Measurements from ENCODE around the gene MICALL1. TPM values are rescaled to one million over a fixed set of nuclear protein-coding genes. Genes with fewer than 3 reads are reported as not detected.
"Not testable (repeated sequence)": the region's sequence is repeated elsewhere in the genome, so short reads cannot be mapped to it uniquely, and the experiment has no call there.

The MICALL1 gene
- total RNA-seq, 1 experiment from 2014 or later, result 27.6 TPM

DNA sequence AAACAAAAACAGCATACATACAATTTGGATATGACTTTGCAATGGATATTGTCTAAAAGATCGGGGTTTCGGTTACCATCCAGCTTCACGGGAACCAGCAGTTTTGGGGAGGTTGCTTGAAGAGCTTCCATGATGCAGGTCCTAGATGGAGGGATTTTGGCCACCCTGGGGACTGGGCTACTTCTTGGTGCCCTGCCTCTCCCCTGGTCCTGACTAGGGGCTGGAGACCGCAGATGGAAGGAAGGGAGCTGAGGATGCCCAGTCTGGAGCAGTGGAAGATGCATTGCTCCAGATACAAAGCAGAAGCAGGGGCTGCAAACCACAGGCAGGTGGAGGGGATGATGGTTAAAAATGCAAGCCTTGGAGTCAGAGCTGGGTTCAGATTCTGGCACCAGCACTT lies 64.8 kb downstream of the MICALL1 start:
- peak; percentile 58 for DNase-seq (ENCODE audit: low read depth, low spot score)
- in situ Hi-C loops (cut with HindIII; ENCODE audit: low pct_unique_long_range_greater_than_20kb, low sequenced_read_pairs), result no loop called here

DNA sequence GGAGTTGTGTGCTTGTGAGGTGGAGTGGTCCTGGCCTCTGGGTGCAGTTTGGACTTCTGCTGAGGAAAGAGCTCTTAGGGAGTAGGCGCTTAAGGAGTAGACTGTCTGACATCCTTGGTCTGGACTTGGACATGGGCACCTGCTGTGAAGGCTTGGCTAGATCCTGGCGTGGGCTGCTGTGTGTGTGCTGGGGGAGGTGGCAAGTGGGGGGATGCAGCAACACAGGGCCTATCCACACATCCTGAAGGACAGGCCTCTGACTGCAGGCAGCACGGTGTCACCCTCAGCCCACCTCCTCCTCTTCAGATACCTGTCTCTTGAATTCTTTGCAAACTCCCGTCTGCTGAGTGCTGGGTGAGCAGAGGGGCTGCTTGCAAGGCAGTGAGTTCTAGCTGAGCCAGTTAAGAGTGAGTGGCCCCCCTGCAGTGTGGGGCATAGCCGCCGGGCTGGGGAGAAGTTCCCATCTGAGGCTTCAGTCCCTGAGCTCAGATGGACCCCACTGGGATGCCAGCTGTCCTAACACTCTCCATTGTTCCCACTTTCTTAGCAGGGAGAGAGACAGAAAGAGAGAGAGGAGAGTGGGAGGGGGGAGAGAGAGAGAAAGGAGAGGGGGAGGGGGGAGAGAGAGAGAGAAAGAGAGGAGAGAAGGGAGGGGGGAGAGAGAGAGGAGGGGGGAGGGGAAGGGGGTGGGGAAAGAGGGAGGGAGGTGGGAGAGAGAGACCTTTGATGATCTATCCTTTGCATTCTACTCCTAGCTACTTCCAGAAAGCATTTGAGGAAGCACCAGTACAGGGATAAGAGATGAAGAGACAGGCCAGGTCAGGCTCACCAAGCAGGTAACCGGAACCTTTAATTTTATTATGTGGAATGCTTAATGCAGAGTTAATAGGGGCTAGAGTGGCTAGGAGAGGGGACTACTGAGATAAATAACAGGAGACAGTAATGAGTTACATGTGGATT lies 65.7 kb downstream of the MICALL1 start:
- in situ Hi-C loops (cut with HindIII; ENCODE audit: low pct_unique_long_range_greater_than_20kb, low sequenced_read_pairs), result no loop called here
- DNase-seq (ENCODE audit: low read depth, low spot score), result peak; percentile 74

DNA sequence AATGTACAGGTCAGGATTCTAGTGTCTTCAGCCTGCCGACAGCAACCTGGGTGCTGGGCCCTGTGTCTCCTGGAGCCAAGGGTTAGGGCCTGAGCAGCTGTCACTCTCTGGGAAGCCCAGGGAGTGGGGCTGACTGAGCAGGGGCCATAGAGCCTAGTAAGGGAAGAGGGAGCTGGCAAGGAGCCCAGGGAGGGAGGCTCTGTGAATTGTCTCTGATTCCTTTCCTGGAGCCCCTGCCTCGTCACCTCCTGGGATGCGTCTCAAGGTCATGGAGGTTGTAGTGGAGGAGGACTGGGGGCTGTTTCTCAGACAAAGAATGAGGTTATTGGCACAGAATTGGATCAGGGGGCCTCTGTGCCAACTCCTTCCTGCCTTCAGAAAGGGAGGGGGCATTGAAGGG lies 66.4 kb downstream of the MICALL1 start:
- DNase-seq (ENCODE audit: low read depth, low spot score), result peak; percentile 64
- in situ Hi-C loops (cut with HindIII; ENCODE audit: low pct_unique_long_range_greater_than_20kb, low sequenced_read_pairs), result no loop called here

DNA sequence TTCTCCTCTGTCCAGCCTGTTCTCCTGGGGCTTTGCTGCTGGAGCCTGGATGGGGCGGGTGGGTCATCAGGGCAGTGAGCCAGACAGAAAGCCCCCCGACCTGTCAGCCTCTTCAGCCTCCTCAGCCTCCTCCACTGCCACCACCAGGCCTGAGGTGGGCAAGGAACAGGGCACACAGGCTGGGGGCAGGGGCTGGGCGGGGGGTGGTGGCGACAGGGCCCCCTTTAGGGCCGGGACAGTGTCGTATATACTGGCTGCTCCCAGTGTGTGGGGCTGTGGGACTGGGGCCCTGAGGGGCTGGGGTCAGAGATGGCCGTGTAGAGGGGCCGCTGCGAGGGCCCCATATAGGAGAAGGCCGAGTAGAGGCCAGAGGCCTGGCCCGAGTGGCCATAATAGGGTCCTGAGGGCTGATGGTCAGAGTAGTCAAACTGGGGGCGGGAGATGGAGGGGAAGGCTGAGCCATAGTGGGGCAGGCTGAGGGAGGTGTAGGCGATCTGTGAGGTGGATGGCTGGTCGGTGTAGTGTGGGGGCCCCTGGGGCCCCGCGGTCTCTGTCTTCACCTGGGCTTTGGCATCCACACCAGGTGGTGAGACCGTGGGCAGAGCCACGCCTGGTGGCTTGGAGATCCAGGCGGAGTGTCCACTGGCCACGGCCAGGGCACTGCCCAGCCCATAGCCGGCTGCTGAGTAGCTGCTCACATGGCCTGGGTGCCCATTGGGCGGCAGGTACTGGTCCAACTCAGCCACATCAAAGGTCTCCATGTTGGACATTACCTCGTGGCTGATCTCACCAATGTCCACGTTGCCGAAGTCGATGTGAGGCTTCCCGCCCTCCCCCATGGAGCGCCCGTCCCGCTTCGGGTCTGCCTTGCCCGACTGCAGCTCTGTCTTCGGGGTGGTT lies 67.4 kb downstream of the MICALL1 start:
- in situ Hi-C loops (cut with HindIII; ENCODE audit: low pct_unique_long_range_greater_than_20kb, low sequenced_read_pairs), result no loop called here
- DNase-seq (ENCODE audit: low read depth, low spot score), result no peak

DNA sequence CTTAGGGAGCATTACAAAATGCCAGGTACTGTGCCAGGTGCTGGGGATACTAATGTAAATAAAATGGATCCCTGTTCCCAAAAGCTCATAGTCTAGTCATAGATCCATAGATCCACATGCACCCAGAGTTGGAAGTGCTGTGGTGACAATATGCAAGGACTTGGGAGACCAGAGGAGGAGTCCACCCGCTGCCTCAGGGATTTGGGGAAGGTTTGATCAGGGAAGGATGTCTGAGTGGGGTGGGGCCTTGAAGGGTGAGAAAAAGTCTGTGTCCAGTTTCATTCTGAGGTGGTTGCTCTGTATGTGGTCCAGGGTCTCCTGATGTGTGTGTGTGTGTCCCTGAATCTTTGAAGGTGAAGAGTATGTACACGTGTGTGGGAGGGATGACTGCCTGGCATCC lies 69.1 kb downstream of the MICALL1 start:
- in situ Hi-C loops (cut with HindIII; ENCODE audit: low pct_unique_long_range_greater_than_20kb, low sequenced_read_pairs), result no loop called here
- no peak for DNase-seq (ENCODE audit: low read depth, low spot score)

DNA sequence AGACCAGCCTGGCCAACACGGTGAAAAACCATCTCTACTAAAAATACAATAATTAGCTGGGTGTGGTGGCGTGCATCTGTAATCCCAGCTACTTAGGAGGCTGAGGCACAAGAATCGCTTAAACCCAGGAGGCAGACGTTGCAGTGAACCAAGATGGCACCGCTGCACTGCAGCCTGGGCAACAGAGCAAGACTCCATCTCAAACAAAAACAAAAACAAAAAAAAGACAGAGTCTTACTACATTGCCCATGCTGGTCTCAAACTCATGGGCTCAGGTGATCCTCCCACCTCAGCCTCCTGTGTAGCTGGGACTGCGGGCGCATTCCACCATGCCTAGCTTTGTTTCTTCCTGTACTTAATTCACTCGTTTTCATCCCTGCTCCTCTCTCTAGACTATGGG lies 69.9 kb downstream of the MICALL1 start:
- DNase-seq (ENCODE audit: low read depth, low spot score); in situ Hi-C loops (cut with HindIII; ENCODE audit: low pct_unique_long_range_greater_than_20kb, low sequenced_read_pairs): not testable (repeated sequence)

DNA sequence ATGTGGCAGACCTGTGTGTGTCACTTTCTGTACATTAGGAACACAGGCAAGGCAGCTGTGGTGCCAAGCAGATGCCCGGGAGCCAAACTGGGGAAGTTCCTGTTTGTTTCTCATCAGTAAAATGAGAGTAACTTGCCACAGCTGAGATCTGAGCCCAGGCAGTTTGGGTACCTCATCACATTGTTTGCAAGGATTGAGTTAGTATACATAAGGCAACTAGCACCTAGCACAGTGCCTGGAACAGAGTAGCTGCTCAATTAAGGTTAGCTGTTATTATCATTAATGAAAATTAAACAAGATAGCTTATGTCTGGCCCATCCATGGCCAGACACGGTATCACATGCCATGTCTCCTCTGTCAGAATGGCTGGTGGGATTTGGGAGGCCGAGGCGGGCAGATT lies 70.5 kb downstream of the MICALL1 start:
- in situ Hi-C loops (cut with HindIII; ENCODE audit: low pct_unique_long_range_greater_than_20kb, low sequenced_read_pairs), result no loop called here
- no peak for DNase-seq (ENCODE audit: low read depth, low spot score)

DNA sequence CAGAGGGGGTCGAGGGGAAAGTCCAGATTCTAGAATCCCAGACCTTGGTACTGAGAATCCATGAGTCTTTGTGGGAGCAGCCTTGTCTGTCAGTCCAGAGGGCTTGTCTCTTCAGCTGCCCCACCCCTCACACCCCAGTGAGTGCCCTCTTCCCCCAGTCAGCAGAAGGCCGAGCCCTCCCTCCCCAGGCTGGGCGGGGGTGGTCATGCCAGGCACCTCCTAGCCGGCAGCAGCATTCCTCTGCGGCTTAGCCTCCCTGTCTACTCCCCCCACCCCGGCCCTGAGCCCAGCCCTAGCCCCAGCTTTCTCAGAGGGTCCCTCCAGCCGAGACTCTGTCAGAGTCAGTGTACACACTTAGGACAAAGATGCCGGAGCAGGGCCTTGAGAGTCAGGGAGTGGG lies 73.7 kb downstream of the MICALL1 start:
- DNase-seq (ENCODE audit: low read depth, low spot score), result peak; percentile 30
- in situ Hi-C loops (cut with HindIII; ENCODE audit: low pct_unique_long_range_greater_than_20kb, low sequenced_read_pairs), result no loop called here

DNA sequence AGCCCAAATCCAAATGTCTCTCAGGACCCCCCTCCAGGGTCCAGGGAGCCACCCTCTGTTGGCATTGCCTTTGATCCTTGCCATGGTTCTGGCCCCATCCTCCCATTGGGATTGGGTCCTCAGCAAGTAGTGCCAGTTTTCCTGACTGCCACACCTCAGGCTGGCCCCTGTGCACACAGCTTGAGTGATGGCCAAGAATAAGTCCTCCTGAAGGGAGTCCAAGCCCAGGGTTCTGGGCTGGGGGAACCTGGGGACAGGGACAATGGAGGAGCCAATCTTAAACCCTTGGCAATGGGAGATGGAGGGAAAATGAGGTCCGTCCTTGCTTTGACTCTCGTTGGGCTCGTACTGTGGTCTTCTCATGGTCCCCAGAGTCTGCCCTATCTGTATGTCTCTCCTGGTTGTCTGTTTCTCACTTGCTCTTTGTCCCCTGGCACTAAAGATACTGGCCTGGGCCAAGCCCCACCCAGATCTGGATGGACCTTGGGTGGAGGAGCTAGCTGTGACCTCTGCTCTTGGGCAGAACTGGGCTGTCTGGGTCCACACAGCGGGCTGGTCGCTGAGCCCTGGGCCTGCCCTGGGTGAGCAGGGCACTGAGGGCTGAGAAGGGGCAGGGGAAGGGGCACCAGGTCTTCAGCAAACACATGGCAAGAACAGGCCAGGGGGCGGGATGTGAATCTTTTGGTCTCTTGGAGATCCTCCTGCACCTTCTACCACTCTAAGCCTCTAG lies 75.3 kb downstream of the MICALL1 start:
- DNase-seq (ENCODE audit: low read depth, low spot score), result no peak
- in situ Hi-C loops (cut with HindIII; ENCODE audit: low pct_unique_long_range_greater_than_20kb, low sequenced_read_pairs), result no loop called here

DNA sequence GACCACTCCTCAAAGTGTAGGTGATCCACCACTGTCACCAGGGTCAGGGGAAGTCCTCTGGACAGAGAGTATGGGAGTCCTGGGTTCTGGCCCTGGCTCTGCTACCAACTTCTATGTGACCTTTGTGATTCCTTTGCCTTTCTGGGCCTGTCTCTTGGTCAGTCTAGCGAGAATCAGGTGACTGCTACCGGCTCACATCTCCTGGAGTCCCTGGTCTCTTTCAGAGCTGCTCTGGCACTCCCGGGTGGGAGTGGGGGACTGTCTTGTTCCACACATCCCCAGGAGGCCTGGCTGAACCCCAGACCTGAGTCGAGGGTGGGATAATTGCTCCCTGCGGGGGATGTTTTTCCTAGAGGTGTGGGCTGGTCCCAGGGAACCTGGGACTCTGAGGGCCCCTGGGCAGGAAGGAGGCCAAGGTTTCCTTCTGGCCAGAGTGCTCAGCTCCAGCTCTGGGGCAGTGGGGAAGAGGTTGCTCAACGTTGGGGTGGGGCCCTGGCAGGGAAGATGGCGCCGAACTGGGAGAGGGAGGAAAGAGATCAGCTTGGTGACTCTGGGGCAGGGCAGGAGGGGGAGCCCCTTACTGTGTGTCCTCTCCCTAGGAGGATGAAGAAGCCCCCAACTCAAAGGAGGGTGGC lies 76.2 kb downstream of the MICALL1 start:
- peak; percentile 43 for DNase-seq (ENCODE audit: low read depth, low spot score)
- in situ Hi-C loops (cut with HindIII; ENCODE audit: low pct_unique_long_range_greater_than_20kb, low sequenced_read_pairs), result no loop called here

DNA sequence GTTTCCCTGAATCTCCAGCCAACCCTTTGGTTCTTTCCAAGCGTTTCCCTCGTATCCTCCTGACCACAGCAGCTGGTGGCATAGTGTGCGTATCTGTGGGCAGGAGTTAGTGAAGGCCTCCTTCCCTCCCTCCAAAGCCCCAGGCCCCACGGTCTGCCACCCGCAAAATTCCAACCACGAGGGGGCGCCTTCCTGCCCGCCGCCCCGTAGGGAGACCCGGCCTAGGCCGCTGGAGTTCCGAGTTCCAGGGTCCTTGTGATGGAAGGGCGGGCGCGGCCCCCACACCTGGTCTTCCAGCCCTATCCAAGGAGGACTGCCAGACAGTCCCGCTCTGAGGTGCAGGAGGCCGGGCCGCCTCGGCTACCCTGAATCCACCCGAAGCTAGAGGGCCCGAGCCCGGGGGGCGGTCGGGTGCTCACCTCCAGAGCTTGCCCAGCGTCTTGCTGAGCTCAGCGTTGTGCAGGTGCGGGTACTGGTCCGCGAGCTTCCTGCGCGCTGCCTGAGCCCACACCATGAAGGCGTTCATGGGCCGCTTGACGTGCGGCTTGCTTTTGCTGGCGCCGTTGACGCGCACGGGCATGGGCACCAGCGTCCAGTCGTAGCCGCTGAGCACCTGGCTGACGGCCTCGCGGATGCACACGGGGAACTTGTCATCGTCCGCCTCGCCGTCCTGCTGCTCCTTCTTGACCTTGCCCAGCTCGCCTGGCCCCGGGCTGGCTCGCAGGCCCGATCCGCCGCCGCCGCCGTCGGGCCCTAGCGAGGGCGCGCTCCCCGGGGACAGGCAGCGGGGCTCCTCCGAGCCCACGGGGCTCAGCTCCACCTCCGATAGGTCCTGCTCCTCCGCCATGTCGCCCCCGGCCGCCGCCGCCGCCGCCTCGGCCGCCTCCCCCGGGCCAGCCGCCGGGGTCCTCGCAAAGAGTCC lies 77.1 kb downstream of the MICALL1 start:
- DNase-seq (ENCODE audit: low read depth, low spot score), result peak; percentile 67
- in situ Hi-C loops (cut with HindIII; ENCODE audit: low pct_unique_long_range_greater_than_20kb, low sequenced_read_pairs), result no loop called here

DNA sequence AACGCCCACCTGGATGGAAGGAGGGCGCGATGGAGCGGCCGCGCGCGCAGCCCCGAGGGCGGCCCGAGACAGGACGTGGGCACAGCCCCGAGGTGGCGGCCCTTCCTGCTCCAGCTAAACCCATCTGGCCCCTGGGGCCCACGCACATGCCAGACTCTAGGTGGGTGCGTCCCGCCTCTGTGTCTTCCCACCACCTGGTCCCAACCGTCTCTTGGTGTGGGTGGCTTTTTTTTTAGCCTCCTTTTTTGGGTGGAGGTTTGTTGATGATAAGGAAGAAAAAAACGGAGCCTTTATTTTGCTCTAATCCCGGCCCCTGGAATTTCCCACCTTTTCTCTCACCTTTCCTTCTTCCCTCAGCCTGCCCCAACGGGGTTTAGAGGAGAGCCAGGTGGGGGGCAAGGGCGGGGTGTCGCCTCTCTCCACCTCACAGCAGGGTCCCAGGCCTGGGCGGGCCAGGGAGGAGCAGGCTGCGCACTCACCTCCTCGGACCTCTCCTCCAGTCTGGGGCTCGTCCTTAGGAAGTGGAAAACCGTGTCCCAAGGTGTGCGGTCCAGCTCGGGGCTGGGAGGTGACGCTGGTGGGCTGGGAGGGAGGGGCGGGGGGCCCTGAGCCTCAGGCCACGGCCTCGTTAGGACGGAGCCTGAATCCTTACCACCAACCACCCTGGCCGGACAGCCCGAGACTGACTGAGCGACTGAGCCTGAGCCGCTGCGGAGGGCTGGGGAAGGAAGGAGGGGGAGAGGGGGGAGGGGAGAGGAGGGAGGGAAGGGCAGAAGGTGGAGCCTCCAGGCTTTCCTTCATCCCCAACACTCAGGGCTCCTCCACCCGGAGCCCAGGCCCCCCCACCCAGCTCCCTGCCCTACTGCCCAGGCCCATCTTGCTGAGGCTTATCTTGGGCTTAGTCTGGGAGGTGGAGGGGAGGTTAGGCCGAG lies 78.0 kb downstream of the MICALL1 start, which contains the start of gene SOX10:
Gene SOX10, minus strand, starts transcription at position 696 of the 932 bp plus-strand sequence. CDS start 771 bp downstream, outside the sequence.
- in situ Hi-C loops (cut with HindIII; ENCODE audit: low pct_unique_long_range_greater_than_20kb, low sequenced_read_pairs), result no loop called here
- peak; percentile 89 for DNase-seq (ENCODE audit: low read depth, low spot score)

DNA sequence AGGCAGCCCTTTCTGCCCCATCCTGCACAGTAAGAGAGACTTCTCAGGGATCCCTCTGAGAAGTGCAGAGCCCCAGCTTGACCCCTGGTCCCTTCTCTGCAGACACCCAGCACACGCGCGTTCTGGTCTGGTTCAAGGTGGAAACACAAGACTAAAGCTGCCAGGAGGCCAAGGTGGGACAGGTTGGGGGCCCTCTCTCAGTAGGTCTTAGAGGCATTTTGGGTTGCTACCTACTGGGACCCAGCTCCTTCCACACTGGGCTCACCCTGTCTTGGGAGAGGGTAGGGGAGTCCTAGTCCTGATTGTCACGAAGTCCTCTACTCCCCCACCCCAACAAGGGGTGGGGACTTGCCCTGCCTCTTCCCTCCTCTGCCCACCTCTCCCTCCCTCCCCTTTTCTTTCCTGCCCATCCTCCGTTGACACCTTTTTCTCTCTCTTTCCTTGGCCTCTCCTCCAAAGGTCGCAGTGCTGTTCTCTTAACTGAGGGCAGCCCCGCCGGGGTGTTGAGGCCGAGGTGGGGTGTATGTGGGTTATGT lies 79.0 kb downstream of the MICALL1 start:
- DNase-seq (ENCODE audit: low read depth, low spot score), result no peak
- in situ Hi-C loops (cut with HindIII; ENCODE audit: low pct_unique_long_range_greater_than_20kb, low sequenced_read_pairs), result no loop called here

DNA sequence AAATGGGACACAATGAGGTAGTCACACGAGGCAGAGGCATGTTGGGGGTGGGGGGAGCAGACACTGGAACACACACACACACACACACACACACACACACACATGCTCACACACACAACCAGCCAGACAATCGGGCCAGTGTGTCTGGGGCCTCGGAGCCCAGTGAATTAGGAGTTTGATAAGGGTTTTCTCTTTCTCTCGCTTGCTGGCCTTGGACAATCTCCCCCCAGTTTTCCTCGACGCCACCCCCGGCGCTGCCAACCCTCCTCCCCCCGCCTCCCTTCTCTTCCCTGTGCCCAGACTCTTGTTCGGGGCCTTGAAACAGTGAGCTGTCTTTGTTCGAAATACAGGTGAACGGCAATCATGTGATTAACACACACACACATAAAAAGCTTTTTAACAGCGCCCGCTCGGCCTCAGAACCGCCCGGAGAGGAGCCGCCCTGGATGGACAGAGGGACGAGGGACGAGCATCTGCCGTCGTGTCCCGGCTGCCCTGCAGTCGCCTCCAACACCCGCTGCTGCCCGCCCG lies 79.7 kb downstream of the MICALL1 start:
- DNase-seq (ENCODE audit: low read depth, low spot score), result peak; percentile 78
- in situ Hi-C loops (cut with HindIII; ENCODE audit: low pct_unique_long_range_greater_than_20kb, low sequenced_read_pairs), result no loop called here

DNA sequence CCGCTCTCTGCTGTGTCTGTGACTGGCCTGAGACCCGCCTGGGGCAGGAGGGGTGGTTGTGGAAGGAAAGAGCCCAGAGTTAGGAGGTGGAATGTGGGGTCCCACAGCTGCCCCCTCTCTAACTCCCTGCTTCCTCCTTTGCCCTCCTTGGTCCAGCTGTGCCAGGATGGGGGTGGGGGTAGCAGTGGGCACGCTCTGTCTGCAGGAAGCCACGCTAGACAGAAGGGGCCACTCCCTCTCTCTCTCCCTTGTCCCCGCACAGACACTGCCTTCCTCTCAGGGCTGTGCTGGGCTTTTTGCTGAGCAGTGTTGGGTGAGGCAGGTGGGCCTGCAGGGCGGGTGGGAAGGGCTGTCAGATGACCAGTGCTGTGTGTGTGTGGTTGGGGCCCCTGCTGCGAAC lies 80.3 kb downstream of the MICALL1 start:
- DNase-seq (ENCODE audit: low read depth, low spot score), result no peak
- in situ Hi-C loops (cut with HindIII; ENCODE audit: low pct_unique_long_range_greater_than_20kb, low sequenced_read_pairs), result no loop called here
